Fibroblast of villous mesenchyme (primary cell): ENCODE data around the gene GALNS. TPM values are rescaled to one million over a fixed set of nuclear protein-coding genes. Genes with fewer than 3 reads are reported as not detected.
"Not testable (repeated sequence)": the region's sequence is repeated elsewhere in the genome, so short reads cannot be mapped to it uniquely, and the experiment has no call there.

Experiments
- DNase-seq: peaks from one replicate; pipeline ENCODE4 v3.0.0-alpha.2; 2010; ENCODE audit warnings: low read depth
- H3K4me3 ChIP-seq: 2 replicates; pipeline ENCODE4 v1.5.1; 2011; ENCODE audit warnings: low read depth, mild to moderate bottlenecking, low read length
- total RNA-seq: library from RNA; depleted of rRNA; stranded (reverse); fragments of >200 nt; gene quantifications from 2 replicates; pipeline ENCODE4 v1.2.3, GENCODE V29; 2012
- TF ChIP-seq, protein P1 (sequence below): IDR thresholded peaks from 2 replicates; pipeline ENCODE4 v1.5.1; 2012; ENCODE audit warnings: low read depth, mild to moderate bottlenecking, low read length; ENCODE audit not compliant: insufficient read depth

GALNS gene
- total RNA-seq, 1 donor: 26.3 TPM

DNA sequence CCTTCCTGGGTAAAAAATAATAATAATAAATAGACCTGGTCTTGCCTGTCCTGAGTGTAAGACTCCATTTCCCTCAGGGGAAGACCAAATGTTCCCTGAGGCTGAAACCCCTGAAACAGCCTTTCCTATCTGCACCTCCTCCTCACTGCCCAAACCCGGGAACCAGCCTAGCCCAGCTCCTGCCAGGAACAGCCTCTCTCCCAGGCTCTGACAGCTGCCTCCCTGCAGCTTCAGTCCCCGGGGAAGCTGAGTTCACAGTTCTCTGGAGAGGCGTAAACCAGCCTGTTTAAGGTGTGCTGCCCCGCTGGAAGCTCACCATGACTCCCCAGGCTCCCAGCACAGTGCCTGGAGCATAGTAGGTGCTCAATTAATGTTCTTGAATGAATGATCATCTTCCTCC, 60.5 kb downstream of the GALNS start:
- TF ChIP-seq, protein P1, sequence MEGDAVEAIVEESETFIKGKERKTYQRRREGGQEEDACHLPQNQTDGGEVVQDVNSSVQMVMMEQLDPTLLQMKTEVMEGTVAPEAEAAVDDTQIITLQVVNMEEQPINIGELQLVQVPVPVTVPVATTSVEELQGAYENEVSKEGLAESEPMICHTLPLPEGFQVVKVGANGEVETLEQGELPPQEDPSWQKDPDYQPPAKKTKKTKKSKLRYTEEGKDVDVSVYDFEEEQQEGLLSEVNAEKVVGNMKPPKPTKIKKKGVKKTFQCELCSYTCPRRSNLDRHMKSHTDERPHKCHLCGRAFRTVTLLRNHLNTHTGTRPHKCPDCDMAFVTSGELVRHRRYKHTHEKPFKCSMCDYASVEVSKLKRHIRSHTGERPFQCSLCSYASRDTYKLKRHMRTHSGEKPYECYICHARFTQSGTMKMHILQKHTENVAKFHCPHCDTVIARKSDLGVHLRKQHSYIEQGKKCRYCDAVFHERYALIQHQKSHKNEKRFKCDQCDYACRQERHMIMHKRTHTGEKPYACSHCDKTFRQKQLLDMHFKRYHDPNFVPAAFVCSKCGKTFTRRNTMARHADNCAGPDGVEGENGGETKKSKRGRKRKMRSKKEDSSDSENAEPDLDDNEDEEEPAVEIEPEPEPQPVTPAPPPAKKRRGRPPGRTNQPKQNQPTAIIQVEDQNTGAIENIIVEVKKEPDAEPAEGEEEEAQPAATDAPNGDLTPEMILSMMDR: no peak
- H3K4me3 ChIP-seq: no peak overlapping the region
- DNase-seq: no peak

DNA sequence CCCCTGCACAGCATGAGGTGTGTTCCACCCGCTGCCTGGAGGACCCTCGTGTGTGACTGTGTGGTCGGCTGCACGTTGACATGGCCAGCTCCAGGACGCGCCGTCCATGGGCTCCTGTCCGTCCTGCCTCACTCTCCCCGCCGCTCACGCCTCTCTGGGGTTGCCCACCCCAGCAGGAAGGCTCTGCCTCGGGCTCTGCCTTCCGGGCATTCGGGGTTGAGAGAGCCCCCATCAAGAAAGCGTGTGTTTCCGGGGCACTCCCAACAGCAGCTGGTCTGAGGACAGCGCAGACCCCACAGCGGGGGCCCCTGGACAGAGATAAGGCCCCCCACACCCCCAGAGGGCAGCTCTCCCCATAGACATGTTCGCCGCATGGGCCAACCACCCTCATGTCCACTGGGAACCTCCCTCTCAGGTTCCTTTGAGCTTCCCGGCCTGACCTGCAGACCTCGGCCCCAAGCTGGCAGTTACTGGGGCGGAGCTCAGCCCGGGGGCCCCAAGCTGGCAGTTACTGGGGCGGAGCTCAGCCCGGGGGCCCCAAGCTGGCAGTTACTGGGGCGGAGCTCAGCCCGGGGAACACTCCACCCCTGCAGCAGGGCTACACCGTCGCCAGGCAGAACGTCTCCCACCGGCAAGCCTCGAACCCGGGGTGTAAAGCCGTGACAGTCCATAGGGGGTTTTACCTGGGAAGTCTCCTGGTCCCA, 63.3 kb downstream of the GALNS start:
- no peak for DNase-seq
- TF ChIP-seq, protein P1: no peak
- H3K4me3 ChIP-seq: no peak overlapping the region

DNA sequence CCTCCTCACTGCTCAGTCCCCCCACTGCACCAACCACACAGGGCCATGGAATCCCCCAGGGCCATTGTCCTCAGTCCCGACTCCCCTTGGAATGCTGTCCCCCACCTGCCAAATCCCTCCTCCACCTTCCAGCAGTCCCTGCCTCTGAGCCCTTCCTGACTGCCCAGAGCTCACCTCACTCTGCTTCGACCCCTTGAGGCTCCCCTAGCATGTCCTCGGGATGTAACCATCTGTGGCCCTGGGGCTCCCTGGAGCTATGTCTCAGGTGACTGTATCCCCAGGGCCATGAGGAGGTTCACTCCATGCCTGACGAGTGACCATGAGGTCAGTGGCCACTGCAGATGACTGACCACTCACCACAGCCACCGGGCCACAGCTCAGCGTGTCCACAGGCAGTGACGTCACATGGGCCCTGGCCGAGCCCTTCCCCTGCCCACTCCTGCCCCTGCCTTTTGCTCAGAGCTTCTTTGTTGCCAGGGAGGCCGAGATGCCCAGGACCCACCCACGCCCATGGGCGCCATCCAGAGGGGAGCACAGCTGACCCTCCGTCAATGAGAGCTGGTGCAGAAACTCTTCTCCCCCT, 64.0 kb downstream of the GALNS start:
- no peak for DNase-seq
- TF ChIP-seq, protein P1: no peak

DNA sequence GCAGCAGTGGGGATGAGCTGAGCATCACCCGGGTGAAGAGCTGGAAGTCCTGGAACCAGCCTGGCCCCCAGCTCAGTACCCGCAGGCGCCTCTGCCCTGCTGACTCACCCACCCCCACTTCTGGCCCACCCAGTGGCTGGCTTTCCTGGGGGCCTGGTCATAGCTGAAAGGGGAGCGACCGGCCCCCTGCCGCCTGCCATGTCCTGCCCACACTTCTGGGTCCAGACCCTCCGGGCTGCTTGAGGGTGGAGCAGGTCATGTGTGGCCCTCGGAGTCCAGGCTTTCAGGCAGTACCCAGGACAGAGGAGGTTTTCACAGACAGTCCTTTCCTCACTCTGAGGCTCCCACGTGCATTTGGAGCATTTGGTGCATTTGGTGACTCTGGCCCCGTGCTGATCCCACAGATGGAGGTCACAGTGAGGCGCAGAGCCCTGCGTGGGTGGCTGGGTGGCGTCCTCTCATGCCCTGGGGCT, 64.6 kb downstream of the GALNS start:
- no peak for DNase-seq
- no peak overlapping the region for H3K4me3 ChIP-seq
- TF ChIP-seq, protein P1: no peak

More for the DNA sequence above, 64.0 kb downstream of the GALNS start:
- H3K4me3 ChIP-seq: no peak overlapping the region

DNA sequence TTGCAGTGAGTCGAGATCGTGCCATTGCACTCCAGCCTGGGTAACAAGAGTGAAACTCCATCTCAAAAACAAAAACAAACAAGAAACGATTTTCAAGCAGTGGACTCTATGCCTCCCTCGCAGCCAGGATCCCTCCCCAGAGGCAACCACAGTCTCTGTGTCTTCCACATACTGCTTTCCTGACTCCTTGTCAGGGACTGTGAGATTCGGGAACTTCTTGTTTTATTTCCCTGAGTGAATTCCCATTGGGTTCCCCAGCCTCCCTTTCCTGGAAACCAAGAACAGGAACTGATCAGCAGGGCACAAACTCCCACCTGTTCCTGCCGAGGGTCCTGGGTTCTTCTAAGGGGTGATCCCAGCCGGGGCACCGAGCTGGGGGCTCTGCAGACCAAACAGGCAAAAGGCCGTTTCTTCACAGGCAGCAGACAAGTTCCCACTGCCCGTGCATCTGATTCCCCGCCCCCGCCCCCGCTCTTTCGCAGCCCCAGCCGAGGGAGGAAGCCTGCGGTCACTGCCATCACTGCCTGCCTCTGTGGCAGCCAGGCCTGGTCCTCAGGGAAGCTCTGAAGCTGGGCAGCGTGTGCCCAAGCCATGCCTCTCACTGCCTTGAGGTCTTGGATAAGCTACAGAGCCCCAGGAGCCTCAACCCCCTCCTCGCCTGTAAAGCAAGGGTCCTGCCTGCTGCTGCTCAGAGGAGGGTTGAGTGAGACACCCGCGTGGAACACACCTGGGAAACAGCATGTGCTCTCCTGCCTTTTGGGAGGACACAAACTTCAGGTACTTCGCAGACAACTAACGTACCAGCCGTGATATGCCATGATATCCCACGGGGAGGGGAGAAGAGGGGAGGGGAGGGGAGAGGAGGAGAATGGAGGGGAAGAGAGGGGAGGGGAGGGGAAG, 66.2 kb downstream of the GALNS start:
- no peak for DNase-seq
- TF ChIP-seq, protein P1: no peak
- no peak overlapping the region for H3K4me3 ChIP-seq

DNA sequence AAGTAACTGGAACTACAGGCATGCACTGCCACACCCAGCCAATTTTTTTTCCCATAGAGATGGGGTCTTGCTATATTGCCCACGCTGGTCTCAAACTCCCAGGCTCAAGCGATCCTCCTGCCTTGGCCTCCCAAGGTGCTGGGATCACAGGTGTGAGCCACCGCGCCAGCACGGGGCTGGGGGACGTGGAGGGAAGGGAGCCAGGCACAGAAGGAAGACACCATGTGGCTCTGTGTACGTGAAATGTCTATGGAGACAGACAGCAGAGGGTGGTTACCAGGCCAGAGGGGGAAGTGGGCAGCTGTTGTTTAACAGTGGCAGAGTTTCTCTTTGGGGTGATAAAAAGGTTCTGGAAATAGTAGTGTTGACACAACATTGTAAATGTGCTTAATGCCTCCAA, 67.2 kb downstream of the GALNS start:
- no peak overlapping the region for H3K4me3 ChIP-seq
- TF ChIP-seq, protein P1: no peak
- no peak for DNase-seq

DNA sequence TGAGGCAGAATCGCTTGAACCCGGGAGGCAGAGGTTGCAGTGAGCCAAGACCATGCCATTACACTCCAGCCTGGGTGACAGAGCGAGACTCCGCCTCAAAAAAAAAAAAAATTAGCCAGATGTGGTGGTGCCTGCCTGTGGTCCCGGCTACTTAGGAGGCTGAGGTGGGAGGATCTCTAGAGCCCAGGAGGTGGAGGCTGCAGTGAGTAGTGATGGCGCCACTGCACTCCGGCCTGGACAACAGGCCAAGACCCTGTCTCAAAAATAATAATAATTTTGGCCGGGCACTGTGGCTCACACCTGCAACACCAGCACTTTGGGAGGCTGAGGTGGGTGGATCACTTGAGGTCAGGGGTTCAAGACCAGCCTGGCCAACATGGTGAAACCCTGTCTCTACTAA, 68.0 kb downstream of the GALNS start:
- DNase-seq, H3K4me3 ChIP-seq: not testable (repeated sequence)
